ENCODE data around the gene RNF144A.
A peak's percentile ranks its signal among the peaks of the same experiment; 100 is the strongest.

RNF144A gene

GRCh38 chr2:7007846-7008741 lies 90.9 kb downstream of the RNF144A start:
- peak; percentile 60 for DNase-seq (ENCODE audit: low read depth)

- no peak for DNase-seq (ENCODE audit: low read depth)
These were observed 92.1 kb downstream of the RNF144A start for GRCh38 chr2:7009207-7009911.

GRCh38 chr2:7010391-7011054 lies 93.3 kb downstream of the RNF144A start:
- peak; percentile 88 for DNase-seq (ENCODE audit: low read depth)

DNA sequence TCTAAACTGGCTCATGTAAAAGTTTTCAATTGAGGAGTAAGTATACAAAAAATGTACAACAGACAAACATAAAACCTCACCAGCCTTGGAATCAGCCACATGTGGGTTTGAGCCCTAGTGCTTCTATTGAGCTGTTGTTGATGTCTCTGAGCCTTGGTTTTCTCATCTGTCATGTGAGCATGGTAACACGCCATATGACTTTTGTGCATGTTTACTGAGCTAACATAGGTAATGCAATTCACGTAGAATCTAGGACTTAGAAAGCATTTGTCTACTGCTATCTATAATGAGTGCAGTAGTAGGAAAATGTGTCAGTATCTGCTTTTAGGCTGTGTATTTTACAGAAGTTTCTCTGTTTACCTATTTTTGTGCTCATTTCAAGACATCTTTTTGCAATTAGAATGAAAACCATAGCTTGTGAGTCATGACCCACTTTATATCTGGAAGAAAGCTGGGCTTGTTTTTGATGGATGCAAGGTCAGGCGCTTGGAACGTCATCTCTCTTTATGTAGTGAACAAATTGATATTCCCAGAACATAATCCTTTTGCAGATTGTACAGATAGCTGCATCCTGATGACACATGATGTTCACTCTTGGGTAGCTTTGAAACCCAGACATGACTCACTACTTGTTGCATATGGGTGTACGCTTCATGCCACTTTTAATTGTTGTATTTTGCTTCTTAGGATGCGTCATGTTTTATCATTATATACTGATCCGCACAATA lies 94.3 kb downstream of the RNF144A start:
- DNase-seq (ENCODE audit: low read depth) = peak; percentile 91

- no peak for DNase-seq (ENCODE audit: low read depth)
These were observed 95.0 kb downstream of the RNF144A start for GRCh38 chr2:7012141-7012764.

- no peak for DNase-seq (ENCODE audit: low read depth)
These were observed 96.4 kb downstream of the RNF144A start for GRCh38 chr2:7013471-7014160.

DNA sequence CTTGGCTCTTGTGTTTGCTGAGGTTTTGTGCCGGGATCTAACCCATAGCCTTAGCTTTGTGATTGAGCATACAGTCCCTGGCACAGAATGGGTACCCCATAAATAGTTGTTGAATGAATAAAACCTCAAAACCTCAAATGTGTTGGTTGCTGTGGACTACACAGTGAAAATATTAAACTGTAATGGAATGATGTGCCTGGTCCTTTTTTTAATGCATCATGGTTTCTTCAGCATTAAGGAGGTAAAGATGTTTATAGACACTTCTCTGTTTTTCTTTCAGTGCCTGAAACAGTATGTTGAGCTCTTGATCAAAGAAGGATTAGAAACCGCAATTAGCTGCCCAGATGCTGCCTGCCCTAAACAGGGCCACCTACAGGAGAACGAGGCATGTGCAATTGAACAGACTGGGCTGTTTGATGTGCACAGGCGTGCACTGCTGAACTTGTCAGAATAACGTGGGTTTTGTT lies 97.0 kb downstream of the RNF144A start:
- DNase-seq (ENCODE audit: low read depth) = no peak

DNA sequence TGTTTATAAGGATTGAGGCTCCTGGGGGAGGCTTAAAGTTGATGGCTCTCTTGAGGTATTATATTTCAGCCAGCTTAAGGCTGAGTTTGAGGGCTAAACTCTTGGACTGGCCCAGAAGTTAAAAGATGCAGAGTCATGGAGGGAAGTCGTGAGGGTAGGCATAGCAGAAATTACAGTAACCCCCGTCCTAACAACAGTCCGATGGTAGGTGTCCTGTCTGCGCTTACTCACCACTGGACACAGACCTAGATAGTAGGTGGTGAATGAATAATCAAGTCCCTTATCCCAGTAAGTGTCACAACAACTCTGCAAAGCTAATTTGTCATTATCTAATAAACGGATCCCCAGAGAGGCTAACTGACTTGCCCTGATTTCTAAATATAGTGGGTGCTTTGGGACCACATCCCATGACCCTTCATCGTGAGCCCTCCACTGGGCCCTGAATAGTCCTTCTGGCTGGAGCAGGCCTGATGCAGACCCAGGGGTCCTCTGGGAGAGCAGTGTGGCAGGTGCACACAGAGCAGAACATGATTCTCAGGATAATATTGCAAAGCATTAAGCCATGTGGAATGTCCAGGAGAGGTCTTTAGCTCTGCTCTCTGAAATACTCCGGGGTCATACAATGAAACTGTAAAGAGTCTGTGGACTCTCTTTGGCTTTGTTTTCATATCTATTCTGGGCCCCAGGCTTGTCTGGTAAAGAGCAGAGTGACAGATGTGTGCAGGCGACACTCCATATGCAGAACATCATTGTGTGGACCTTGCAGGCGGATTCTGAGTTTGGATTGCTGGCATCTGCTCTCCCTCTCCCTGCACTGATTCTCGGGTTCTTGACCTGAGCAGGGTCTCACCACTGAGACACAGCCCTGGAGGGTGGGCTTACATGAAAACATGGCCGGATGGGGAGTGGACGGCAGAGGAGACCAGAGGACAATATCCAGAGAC lies 98.1 kb downstream of the RNF144A start:
- no peak for DNase-seq (ENCODE audit: low read depth)

DNA sequence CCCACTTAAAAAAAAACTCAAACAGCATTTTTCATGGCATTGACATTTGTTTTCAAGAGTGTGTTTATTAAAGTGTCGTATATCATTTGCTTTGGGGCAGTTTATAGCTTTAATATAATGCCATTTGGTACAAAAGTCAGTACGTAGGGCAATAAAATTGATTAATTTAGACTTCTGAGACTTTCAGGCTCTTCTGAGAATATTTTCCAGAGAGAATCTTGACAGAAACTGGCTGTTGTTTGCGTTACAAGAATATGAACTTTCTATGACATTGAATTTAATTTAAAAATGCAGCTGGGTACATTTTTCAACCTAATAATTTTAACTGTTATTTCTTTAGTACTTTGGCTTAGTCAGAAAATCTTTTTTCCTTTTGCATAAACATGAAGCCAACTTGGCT lies 98.9 kb downstream of the RNF144A start:
- DNase-seq (ENCODE audit: low read depth) = no peak

GRCh38 chr2:7016601-7017211 lies 99.5 kb downstream of the RNF144A start:
- DNase-seq (ENCODE audit: low read depth) = no peak

DNA sequence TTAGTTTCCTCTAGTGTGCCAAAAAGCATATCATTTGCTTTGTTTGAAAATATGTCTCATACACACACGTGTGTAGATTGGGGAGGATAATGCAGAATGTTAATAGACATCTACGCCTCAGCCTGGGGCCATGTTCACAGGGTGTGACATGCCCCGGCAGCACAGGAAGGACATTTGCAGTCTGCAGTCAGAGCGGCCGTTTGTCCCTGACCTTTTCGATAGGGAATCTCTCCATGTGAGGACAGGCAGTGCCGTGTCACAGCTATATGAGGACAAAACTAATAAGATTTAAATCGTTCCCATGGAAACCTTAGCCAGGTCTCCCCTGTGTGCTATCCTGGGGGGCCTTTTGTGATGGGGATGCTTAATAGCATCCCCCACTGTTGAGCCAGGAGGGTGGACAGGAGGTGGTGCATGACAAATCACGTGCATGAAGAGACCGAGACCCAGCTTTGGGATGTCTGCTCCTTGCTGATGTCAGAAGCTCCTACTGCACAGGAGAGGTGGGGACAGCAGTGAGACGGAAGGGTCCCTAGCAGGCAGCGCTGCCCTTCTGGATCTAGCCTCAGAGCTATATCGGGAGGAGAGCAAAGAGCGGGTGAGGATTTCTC lies 100.6 kb downstream of the RNF144A start:
- DNase-seq (ENCODE audit: low read depth) = no peak

DNA sequence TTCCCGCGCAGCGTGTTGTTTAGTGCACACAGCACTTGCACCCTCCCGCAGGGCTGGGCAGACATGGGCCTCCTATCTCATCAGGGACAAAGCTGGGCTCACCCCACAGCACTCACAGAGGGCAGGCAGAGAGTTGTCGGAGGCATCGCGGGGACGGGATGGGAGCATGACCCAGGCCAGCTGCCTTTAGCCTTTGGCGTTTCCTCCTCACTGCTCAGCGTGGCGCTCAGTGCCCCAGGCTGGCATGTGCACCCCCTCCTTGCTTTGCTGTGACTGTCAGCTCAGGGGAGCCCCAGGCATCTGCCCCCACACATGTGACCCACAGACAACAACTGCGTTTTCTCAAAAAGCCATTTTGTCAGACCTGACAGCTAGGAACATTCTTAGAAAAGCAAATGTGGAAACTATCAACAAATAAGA lies 101.1 kb downstream of the RNF144A start:
- DNase-seq (ENCODE audit: low read depth) = no peak

DNA sequence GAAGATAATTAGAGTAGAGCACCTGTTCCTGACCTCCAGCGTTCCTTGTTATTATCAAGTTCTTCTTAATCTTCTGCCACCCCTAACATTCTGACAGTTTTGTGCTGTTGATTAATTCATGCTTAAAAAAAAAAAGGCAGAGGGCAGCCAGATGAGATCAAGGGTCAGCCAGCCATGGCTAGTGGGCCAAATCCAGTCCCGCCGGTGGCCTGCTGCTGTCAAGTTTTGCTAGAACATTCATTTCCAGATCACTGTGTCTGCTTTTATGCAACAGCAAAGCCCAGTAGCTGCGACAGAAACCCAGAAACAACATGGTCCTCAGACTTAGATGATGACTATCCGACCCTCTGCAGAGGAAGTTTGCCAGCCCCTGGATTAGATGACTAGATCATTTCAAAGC lies 101.6 kb downstream of the RNF144A start:
- no peak for DNase-seq (ENCODE audit: low read depth)

DNA sequence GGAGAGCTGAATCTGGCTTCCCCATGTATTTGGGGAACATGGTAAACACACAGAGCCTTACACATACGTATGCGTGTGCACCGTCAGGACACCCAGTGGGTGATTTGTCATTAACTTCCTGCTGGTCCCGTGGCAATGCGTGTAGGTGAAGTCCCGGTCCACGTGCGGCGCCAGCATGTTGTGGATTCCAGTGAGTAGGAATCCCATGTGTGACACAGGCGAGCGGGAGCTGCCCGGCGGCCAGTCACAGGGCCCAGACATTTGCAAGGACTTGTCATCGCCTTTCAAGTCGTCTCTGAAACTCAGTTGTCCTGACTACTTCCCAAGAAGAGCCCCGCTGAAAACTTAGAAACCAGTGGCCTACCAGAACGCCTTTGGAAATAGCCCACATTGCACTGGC lies 102.0 kb downstream of the RNF144A start:
- no peak for DNase-seq (ENCODE audit: low read depth)

DNA sequence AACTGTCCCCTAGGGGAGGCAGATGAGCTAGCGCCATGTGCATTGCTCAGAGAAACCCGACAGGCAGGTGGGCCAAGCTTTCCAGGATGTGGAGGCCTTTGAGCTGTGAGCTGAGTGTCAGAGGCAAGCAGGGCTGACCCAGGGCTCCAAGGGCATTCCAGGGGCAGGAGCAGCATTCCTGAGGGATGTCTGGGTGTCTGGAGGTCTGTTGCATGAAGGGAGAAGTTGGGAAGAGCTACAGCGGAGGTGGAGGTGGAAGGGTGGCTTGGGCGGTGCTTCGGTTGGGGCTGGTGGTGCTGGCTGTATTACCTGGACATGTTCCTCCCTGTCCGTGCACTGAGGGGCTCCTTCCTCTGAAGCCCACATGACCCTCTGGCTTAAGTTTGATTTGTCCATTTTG lies 102.8 kb downstream of the RNF144A start:
- no peak for DNase-seq (ENCODE audit: low read depth)

DNA sequence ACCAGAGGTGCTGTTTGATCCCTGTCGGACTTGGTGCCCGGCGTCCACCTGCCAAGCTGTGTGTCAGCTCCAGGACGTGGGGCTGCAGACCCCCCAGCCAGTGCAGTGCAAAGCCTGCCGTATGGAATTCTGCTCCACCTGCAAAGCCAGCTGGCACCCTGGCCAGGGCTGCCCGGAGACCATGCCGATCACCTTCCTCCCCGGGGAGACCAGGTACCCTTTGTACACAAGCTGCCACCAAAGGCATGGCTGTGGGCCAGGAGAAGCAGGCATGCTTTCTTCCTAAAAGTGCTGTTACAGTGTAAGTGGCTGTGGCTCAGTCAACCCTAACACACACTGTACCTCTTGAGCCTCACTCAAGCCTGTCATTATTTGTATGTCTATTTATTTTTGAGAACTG lies 103.3 kb downstream of the RNF144A start:
- no peak for DNase-seq (ENCODE audit: low read depth)

DNA sequence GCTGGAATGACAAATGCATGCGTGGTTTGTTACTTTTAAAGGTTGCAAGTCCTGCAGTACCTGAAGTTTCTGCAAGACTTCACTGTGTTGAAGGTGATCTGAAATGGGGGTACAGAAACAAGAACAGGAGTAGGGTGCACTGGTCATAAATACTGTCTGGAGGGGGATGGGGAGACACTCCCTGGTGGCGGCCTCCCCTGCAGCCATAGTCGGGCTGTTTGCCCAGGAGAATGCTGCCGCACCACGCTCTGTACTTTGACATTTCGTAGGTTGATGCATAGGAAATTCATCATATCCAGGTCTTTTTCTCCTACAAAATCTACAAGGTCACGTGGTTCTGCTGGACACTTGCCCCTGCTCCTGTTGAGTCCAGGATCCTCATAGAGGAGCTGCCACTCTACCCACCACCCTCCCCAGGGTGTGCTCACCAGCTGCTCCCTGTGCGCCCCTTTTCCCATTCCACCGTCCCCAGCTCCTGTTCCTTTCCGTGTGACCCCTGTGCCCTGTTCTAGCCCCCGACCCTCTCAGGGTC lies 103.8 kb downstream of the RNF144A start:
- no peak for DNase-seq (ENCODE audit: low read depth)

DNA sequence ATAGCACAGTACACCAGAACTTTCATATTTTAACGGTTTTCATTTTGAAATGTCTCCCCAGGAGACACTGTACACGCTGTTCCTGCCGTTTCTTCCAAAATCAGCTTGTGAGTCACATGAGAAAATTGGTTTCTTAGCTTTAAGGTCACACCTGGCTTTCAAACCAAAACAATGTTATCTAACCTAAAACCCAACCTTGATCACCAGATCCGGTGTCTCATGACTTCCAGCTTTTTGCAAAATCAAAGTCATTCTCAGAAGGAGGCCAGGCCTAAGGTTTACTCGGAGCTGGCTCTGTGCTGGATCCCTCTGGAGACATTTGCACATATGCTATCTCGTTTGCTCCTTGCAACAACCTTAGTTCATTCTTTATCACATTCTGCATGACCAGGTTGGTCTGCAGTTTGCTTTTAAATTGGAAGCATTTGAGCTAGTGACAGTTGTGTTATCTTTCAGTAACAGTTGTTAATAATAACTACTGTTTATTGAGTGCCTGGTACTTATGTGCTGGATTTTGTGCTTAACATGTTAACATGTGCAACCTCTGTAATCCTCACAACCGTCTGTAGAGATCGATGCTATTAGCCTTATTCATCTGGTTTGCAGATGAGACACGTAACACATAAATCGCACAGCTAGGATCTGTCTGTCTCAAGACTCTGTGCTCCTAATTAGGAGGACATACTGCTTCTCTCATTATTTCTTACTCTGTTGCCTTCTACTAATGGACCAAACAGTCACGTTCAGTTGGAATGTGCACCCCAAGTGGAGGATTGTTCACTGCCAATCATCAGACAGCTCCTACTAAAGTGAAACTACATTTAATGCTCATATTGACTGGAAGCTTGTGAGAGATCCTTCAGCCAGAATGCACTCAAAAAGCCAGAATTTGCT lies 105.5 kb downstream of the RNF144A start:
- DNase-seq (ENCODE audit: low read depth) = no peak
